GM19463 (cell line): ENCODE data around the gene PPFIA4.

Experiments used
- ATAC-seq: cut with Tn5 transposase; IDR thresholded peaks from one replicate; pipeline ENCODE4 v1.9.1; 2021; ENCODE audit warnings: mild to moderate bottlenecking, moderate library complexity; ENCODE audit not compliant: unreplicated experiment

The PPFIA4 gene

GRCh38 chr1:203081465-203082230 is 55.4 kb downstream of the PPFIA4 start:
- ATAC-seq = no peak

- no peak for ATAC-seq
Measured at GRCh38 chr1:203082231-203082505, 55.9 kb downstream of the PPFIA4 start.

GRCh38 chr1:203082571-203083462 is 56.5 kb downstream of the PPFIA4 start:
- ATAC-seq = no peak

- ATAC-seq = no peak
Measured at GRCh38 chr1:203083463-203083921, 57.2 kb downstream of the PPFIA4 start.

- no peak for ATAC-seq
Measured at GRCh38 chr1:203084588-203085527, 58.6 kb downstream of the PPFIA4 start.

GRCh38 chr1:203085528-203086406 is 59.5 kb downstream of the PPFIA4 start, which contains the start of gene MYOG:
Gene MYOG (minus strand): TSS chr1:203086012. CDS start chr1:203085961, 51 bp downstream.
- no peak for ATAC-seq

GRCh38 chr1:203086992-203087763 is 60.9 kb downstream of the PPFIA4 start:
- no peak for ATAC-seq

- no peak for ATAC-seq
Measured at GRCh38 chr1:203088441-203088840, 62.1 kb downstream of the PPFIA4 start.

- ATAC-seq = no peak
Measured at GRCh38 chr1:203089001-203089650, 62.8 kb downstream of the PPFIA4 start.

GRCh38 chr1:203089651-203090045 is 63.4 kb downstream of the PPFIA4 start:
- no peak for ATAC-seq

GRCh38 chr1:203090421-203091198 is 64.3 kb downstream of the PPFIA4 start:
- no peak for ATAC-seq

- ATAC-seq = no peak
Measured at GRCh38 chr1:203091199-203091477, 64.8 kb downstream of the PPFIA4 start.

GRCh38 chr1:203091761-203092330 is 65.6 kb downstream of the PPFIA4 start:
- no peak for ATAC-seq

- no peak for ATAC-seq
Measured at GRCh38 chr1:203093754-203094410, 67.6 kb downstream of the PPFIA4 start.

GRCh38 chr1:203095061-203095690 is 68.9 kb downstream of the PPFIA4 start:
- ATAC-seq = no peak

GRCh38 chr1:203096566-203096965 is 70.3 kb downstream of the PPFIA4 start:
- ATAC-seq = no peak

- ATAC-seq = no peak
Measured at GRCh38 chr1:203097001-203097400, 70.7 kb downstream of the PPFIA4 start.
